Activated CD4-positive, alpha-beta T cell treated with anti-CD3 and anti-CD28 coated beads for 4 hours (primary cell): ENCODE data around the gene DYNC1LI1.

Source experiments
- DNase-seq, 2 donors: peaks; one replicate each; pipeline ENCODE4 v3.0.0-alpha.2; 2020

The DYNC1LI1 gene

DNA sequence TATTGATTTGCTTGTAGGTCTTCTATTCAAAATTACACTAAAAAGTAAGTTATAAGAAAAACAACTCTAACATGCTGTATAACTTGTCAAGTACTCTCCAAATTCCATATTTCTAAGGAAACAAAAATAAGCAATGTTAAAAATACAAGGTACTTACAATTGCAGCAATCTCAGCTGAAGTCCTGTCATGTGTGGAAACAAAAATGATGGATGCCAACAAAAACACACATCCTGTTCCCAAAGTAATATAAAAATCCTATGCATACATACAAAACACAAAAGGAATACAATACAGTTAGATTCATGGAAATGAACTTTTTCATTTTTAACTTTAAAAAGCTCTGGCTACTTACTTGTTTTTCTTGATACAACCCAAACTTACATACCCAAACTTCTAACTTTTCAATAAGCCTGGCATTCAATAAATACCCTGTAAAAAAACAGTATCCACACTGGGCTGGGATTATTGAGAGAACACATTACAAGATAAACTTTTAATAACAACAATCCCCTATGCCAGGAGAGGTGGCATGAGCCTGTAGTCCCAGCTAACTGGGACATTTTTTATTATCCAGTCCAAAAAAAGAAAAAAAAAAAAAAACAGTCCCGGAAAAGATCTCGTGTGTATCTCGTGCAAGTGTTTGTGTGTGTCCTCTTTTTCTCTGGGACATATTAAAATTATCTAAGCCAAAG lies 82.7 kb downstream of the DYNC1LI1 start:
- DNase-seq: no peak

DNA sequence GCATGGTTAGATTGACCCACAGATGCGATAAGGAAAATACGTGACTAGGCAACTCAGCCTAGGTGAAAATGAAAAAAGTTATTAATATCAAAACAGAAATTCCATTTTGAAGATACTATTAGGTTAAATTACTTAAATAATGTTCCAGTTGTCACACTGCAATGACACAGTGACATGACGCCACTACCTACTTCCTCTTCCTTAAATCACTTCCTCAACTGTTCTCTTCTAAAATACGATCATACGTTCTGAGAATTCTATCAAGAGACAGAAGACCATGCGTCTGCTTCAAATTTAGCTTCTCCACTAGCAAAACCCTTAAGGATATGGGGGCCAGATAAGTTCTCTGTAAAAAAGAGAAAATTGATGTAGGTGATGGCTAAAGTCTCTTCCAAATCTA lies 86.2 kb downstream of the DYNC1LI1 start:
- DNase-seq: no peak

DNA sequence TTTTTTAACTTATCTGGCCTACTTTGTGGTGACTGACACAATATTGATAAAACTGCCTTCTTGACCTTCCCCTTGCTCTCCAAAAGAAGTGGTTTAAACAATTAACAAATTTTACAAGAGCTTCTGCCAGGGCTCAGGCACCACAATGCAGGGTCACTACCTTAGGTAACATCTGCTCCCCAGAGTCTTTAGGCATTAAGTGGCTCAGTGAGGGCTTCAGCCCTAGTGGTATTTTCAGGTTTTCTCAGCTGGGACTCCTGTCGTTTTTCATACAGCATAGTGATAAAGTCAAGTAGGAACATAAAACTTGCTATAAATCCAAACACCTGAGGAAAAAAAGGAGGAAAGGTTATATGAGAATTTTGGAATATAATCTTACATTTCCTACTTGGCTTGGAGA lies 86.9 kb downstream of the DYNC1LI1 start:
- no peak for DNase-seq

DNA sequence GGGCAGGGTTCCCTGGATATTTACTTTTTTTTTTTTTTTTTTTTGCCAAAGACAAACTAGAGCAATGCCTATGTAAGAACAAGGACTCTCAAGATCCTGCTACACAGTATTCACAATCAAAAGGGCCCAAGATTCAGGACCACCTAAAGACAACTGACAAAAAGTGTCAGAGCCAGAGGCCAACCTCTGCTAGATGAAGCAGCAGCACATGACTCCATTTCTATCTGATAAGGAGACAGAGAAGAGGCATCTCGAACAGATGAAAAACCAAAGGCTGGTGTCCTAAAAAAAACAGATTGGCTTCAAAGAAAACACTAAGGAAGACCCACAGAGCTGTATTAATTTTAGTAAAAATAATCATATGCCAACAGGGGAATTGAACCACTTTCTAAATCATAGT lies 88.0 kb downstream of the DYNC1LI1 start:
- no peak for DNase-seq

DNA sequence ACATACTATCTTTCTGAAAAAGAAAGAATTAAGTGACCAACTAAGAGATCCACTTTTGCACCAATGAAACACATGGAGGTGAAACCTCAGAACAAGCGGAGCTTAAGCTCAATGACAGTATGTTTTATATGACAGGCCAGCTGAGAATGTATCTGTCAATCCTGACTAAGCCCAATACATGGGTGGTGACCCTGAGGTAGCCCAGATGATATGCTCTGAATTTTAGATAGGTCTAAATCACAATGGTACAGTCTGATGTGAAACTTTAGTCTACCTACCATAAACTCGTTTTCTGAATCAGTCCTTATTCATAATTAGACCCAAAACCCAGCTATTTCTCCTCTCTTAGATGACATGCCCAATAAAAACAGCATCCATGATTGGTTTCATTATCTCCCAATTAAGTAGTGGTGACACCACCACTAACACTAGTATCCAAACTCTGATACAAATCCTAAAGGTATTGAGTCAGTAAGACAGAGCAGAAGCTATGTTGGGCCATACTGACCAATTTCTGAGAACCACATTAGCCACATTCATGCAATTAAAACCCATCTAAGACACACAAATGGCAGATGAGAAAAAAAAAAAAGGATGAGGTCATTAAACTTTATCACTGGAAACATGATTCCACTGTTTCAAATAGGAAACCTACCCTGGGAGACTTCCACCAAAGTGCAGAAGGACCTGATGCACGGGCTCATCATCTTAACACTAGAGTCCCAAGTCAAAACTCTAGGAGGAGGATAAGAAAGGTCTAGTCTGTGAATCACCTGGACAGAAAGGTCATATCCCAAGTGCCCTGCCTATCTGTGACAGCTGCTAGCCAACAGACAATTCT lies 88.6 kb downstream of the DYNC1LI1 start:
- no peak for DNase-seq

DNA sequence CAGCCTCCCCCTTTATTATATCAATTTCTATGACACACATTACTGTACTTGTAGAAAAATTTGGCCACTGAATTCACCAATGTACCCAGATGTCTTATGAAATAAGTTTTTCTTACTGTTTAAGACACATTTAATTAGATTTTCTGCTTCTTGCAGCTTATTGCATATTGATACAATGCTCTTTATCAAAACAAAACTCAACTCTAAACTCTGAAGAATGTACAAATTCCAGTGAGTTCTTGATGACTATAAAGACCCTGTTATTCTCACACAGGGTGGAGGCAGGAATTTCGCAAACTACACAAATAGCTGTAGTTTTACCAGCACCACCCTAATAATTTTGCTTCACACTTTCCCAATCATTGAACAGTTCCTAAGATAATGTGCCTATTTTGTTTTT lies 90.1 kb downstream of the DYNC1LI1 start:
- no peak for DNase-seq
